Adrenal gland (tissue), 12 donors: ENCODE results near the gene ITPR1. TPM values are rescaled to one million over a fixed set of nuclear protein-coding genes. Genes with fewer than 3 reads are reported as not detected.

ENCODE experiments used
- DNase-seq, 7 donors: peaks; one replicate each; pipeline ENCODE4 v3.0.0-alpha.2; 2019 to 2020
- H3K27ac ChIP-seq, 5 donors: fragments of 200-600 bp; sonication (generic) in 4 of 5; 1 replicate in 3 of 5; 2 replicates in 2 of 5; pipeline versions ENCODE4 v1.5.1 to v1.8.0; 2016 to 2020; ENCODE audit warnings: mild to moderate bottlenecking in 1 of 5
- H3K27me3 ChIP-seq: fragments of 200-600 bp; 2 replicates; pipeline ENCODE4 v1.8.0; 2021
- H3K36me3 ChIP-seq, 2 donors: fragments of 200-600 bp; replicated peaks in 1 of 2; 1 replicate in 1 of 2; 2 replicates in 1 of 2; pipeline versions ENCODE4 v1.5.1 to v1.8.0; 2018 to 2022
- H3K4me1 ChIP-seq, 2 donors: fragments of 200-600 bp; replicated peaks in 1 of 2; 1 replicate in 1 of 2; 2 replicates in 1 of 2; pipeline versions ENCODE4 v1.5.1 to v1.8.0; 2018 to 2021
- H3K4me3 ChIP-seq, 4 donors: fragments of 200-600 bp; sonication (generic) in 3 of 4; one replicate each; pipeline ENCODE4 v1.5.1; 2016 to 2018
- H3K9me3 ChIP-seq, 3 donors: fragments of 200-600 bp; sonication (generic) in 1 of 3; replicated peaks in 1 of 3; 1 replicate in 2 of 3; 2 replicates in 1 of 3; pipeline versions ENCODE4 v1.5.1 to v1.8.0; 2016 to 2021
- CTCF ChIP-seq, 6 experiments: fragments of 450-650 bp in 4 of 6; fragments of 200-600 bp in 2 of 6; sonication (generic) in 1 of 6; IDR thresholded peaks; 1 replicate in 5 of 6; 2 replicates in 1 of 6; pipeline versions ENCODE4 v1.5.1 to v1.8.0; 2016 to 2021; ENCODE audit warnings: antibody characterized with exemption in 6 of 6, mild to moderate bottlenecking in 2 of 6, moderate library complexity in 1 of 6
- POLR2A ChIP-seq, 2 donors: fragments of 450-650 bp; IDR thresholded peaks; one replicate each; pipeline ENCODE4 v1.6.1; 2017; ENCODE audit warnings: antibody characterized with exemption in 2 of 2, mild to moderate bottlenecking in 2 of 2, moderate library complexity in 1 of 2
- WGBS, 4 donors: extraction: QIAGEN DNeasy Blood & Tissue Kit in 2 of 4; methylation state at CpG; one replicate each; pipeline versions ENCODE4 v1.1.5 to v1.1.7; 2013 to 2017; 5-methylcytosine and 5-hydroxymethylcytosine counted together
- intact Hi-C, 2 donors: fragments of 100-400 bp; cut with DNase I; formaldehyde crosslinking; loops; one replicate each; pipeline versions ENCODE4 v1.14.1 to v1.15.0; 2022 to 2023
- polyA plus RNA-seq, 3 donors: library from polyadenylated mRNA; stranded (reverse); fragments of 200-250 nt in 2 of 3; fragments of 350-450 nt in 1 of 3; fragmentation: Illumina TruSeq in 1 of 3; extraction: RNeasy Lipid Tissue Mini Kit (QIAGEN cat#74804) in 1 of 3; gene quantifications; one replicate each; pipeline ENCODE4 v1.2.3, GENCODE V29; 2013 to 2014
- total RNA-seq, 9 donors: library from RNA; depleted of rRNA in 4 of 9; stranded (reverse); fragments of >200 nt in 4 of 9; fragments of 120-200 nt in 1 of 9; fragmentation: NEBNext Ultra II Directional in 1 of 9; extraction: Animal tissue kit (Norgen Biotek cat#: 25700) in 1 of 9; gene quantifications; one replicate each; pipeline versions ENCODE4 v1.1.0 to v1.2.4, GENCODE V29; 2013 to 2023
- donor health status: healthy with polysubstance abuse.
- donor health status: Bipolar disorder and iron deficiency.
- donor health status: DM: yes; HTN: yes; CAD: no.
- donor health status: DM: no; HTN: no; CAD: no.
- donor health status: DM: no; HTN: no; CAD: no.
- donor health status: DM: yes; HTN: yes; CAD: no.

Gene ITPR1
- total and polyA plus RNA-seq, 12 donors = 21.6 to 198 (median 76.6) TPM

DNA sequence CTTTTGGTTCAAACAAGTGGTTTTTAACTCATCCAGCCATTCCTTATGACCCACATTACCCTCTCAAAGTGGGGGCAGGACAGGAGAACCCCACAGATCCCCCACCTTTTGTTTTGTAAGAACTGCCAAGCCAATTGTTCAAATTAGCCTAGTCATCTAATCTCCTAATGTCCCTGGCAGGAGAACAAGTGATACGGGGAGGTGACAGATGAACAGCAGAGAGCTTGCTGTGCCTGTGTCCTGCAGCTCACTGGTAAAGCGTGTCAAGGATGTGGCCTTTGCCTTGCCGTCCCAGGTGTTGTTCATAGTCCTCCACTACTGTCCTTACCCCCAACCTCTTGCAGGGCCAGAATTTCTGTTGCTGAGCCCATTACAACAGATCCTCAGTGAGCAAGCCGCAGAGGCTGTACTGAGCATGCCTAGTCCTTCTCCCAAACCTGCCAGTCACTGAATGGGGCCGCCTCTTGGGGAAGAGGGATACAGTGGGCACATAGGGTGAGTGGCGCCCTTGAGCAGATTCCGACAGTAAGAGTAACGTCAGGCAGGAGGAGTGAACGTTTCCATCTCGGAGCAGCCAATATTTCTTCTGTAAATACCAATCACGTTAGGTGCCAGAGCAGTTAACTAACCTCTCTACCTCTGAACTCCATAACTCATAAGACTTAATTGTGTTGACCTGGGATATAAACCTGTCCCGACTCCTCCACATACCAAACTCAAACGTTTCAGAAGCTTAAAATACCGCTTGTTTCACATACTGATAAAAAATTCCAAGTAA is 87.4 kb downstream of the ITPR1 start:
- no peaks in the 10 kb centered on the region for H3K36me3 ChIP-seq
- no peak for DNase-seq
- peaks cover 36 to 69% of the 10 kb centered on the region in 2 donors for H3K4me1 ChIP-seq
- intact Hi-C loops = no loop called here
- H3K9me3 ChIP-seq = no peaks in the 10 kb centered on the region
- peak overlapping the region in 1 of 5 donors; percentile 47 for H3K27ac ChIP-seq
- H3K27me3 ChIP-seq = no peaks in the 10 kb centered on the region
- H3K4me3 ChIP-seq = no peak overlapping the region
- TF ChIP-seq POLR2A (IDR thresholded peaks at IDR 0.05) = no peak
- TF ChIP-seq CTCF (IDR thresholded peaks at IDR 0.05) = no peak
- 67 to 83% (median 80%) methylated on average over 13 to 14 of the region's 14 CpGs for WGBS, 4 donors

GRCh38 chr3:4581124-4581424 is 87.9 kb downstream of the ITPR1 start:
- no peaks in the 10 kb centered on the region for H3K36me3 ChIP-seq
- TF ChIP-seq CTCF (IDR thresholded peaks at IDR 0.05) (no peak), POLR2A (IDR thresholded peaks at IDR 0.05) (no peak)
- intact Hi-C loops = no loop called here
- H3K4me1 ChIP-seq = peaks cover 31 to 64% of the 10 kb centered on the region in 2 donors
- no peaks in the 10 kb centered on the region for H3K9me3 ChIP-seq
- WGBS, 4 donors = 58 to 85% (median 69%) methylated on average over 3 of the region's 3 CpGs
- no peaks in the 10 kb centered on the region for H3K27me3 ChIP-seq
- DNase-seq = peak in 2 of 7 donors; percentile 41 to 57
- no peak overlapping the region for H3K4me3 ChIP-seq
- H3K27ac ChIP-seq = peak overlapping the region in 3 of 5 donors; percentile 16 to 50 (median 47)

DNA sequence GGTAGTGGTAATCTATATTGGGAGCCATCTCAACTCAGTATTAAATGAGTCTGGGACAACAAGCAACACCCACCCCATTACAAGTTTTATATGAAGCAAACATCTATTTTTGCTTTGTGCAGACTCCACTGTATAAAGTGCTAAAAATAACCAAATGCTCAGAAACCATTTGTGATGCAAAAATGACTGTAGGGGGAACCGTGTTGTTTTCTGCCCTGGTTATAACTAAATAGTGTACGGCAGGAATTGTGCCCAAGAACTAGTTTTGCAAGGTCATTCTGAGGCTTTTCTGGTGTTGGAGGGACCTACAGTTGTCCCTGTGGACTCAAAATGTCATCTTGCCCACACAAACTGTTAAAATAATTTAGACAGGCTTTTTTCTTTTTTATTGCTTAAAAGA is 88.3 kb downstream of the ITPR1 start:
- Histone ChIP-seq H3K4me3 (no peak overlapping the region), H3K27ac (peak overlapping the region in 3 of 5 donors; percentile 16 to 50 (median 47)), H3K27me3 (no peaks in the 10 kb centered on the region), H3K9me3 (no peaks in the 10 kb centered on the region), H3K36me3 (no peaks in the 10 kb centered on the region), H3K4me1 (peaks cover 31 to 64% of the 10 kb centered on the region in 2 donors)
- DNase-seq = no peak
- 9 to 17% (median 13%) methylated on average over 2 of the region's 2 CpGs for WGBS, 4 donors
- no peak for TF ChIP-seq POLR2A (IDR thresholded peaks at IDR 0.05)
- no peak for TF ChIP-seq CTCF (IDR thresholded peaks at IDR 0.05)
- intact Hi-C loops = no loop called here

DNA sequence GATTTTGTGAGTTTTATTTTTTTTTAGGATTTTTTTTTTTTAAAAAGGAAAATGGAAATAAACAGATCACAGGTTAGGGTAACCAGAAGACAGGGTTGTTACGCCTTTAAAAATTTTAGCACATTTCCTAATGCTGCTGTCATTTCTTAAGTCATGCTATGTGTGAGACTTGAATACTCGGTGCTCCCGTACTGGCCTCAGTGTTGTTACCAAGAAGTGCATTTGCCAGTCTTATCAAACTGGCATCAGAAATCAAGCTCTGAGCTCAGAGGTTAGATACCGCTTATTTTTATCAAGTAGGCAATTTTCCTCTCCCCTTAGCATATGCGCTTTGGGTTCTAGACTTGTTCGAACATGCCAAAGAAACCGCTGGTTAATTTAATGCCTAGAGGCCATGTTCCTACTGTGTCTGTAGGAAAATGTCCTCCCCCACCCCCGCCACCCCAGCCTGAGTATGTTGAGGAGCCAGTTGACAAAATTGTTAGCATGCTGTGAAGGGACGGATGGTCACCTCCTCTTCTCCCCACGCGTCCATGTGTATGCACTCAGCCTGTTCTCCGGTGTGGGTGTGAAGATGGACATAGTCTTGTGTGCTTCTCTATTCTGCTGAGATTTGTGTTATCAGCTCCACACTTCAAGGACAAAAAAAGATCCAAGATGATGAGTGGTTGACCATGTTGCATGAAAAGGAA is 88.9 kb downstream of the ITPR1 start:
- intact Hi-C loops = no loop called here
- H3K27ac ChIP-seq = peak overlapping the region in 2 of 5 donors; percentile 69 to 77
- H3K27me3 ChIP-seq = no peaks in the 10 kb centered on the region
- peaks cover 33 to 64% of the 10 kb centered on the region in 2 donors for H3K4me1 ChIP-seq
- H3K9me3 ChIP-seq = no peaks in the 10 kb centered on the region
- DNase-seq = no peak
- 65 to 75% (median 66%) methylated on average over 11 to 12 of the region's 12 CpGs for WGBS, 4 donors
- no peak overlapping the region for H3K4me3 ChIP-seq
- no peaks in the 10 kb centered on the region for H3K36me3 ChIP-seq
- no peak for TF ChIP-seq POLR2A (IDR thresholded peaks at IDR 0.05)
- no peak for TF ChIP-seq CTCF (IDR thresholded peaks at IDR 0.05)
